ENCODE data around the gene UNC5CL.

Gene UNC5CL

DNA sequence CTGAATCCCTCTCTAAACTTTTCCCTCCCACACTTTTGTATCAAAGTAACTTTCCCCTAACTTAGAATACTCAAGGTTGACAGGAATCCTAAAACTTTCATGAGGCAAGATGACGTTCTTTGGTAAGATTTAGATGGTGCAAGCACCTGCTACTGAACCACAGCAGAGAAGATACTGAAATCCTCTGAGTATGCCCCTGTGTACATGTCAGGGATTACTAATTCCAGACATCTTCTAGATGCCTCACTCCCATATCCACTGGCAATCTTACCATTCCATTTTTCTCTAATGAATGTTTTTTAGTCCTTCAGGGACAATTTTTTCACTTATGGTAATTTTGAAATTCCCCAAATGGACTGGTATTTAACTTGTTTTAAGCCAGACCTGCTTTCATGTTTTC lies 23.0 kb upstream of the UNC5CL start:
- no peak for DNase-seq

DNA sequence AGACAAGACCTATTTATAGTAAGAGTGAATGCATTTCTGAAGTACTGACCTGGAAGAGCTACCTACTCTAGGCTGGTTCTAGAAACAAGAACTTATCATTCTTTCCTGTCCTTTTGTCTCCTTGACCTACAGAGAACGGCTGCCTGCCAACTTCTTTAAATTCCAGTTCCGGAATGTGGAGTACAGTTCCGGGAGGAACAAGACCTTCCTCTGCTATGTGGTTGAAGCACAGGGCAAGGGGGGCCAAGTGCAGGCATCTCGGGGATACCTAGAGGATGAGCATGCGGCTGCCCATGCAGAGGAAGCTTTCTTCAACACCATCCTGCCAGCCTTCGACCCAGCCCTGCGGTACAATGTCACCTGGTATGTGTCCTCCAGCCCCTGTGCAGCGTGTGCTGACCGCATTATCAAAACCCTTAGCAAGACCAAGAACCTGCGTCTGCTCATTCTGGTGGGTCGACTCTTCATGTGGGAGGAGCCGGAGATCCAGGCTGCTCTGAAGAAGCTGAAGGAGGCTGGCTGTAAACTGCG lies 22.2 kb upstream of the UNC5CL start:
- DNase-seq = no peak

DNA sequence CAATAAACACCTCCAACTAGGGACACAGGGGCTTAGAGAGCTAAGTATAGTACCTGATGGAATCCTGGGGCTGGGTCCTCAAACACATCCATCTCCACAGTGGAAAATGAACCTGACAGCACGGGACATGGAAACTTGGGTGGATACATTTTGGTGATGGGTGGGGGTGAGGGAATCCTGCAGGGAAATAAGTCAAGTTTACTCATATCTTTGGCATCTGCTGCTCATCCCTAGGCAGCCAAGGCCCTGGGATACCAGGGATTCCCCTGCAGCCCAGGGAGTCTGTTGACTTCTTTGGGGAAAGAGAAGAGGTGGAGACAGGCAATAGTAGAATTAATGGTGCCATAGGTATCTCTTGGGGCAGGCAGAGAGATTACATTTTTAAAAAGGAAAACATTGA lies 20.5 kb upstream of the UNC5CL start:
- DNase-seq = no peak

DNA sequence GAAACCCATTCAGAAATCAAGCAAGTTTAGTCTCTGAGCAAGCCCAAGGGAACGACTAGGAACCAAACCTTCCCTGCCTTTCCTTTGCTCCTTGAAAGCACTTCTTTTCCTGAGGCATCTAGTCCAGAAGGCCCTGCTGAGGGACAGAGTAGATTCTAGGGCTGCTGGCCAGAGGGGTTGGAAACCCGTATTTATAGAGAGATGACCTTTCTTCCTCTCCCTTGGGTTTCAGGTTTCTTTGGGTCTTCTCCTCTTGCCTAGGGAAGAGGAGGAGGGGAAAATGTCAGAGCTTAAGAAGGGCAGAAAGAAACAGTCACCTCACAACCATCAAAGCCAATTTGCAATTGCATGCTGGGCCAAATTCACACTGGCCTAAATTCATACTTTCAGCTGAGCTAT lies 19.8 kb upstream of the UNC5CL start:
- DNase-seq = no peak

DNA sequence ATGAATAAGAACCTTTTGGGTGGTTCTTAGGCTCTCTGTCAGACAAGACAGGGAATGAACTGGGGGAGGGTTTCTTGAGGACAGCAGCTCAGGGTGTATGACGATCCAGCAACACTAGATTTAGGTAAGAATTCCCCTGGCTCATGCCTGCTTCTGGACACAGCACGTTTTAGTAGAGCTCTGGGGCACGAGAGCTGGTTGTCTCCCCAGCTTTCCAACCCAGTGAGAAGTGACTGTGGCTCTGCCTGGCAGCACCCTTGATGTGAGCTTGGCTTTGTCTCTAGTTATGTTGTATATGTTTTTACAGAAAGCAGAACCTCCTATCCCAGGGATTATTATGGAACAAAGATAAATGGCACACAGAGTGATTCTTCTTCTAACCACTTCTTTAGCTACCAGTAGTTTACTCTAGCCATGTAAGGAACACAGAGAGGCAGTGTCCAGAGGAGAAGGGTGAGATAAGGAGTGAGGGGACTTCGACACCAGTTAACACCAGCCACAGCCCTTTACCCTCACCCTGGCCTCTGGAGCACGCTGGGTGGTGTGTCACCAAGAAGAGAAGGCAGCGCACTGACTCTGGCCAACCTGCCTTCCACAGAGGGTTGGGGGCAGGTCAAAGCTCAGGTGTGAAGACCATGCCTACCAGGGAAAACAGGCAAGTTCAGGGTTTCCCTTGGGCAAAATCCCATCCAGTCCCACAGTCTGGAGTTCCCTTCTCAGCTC lies 17.9 kb upstream of the UNC5CL start:
- no peak for DNase-seq

DNA sequence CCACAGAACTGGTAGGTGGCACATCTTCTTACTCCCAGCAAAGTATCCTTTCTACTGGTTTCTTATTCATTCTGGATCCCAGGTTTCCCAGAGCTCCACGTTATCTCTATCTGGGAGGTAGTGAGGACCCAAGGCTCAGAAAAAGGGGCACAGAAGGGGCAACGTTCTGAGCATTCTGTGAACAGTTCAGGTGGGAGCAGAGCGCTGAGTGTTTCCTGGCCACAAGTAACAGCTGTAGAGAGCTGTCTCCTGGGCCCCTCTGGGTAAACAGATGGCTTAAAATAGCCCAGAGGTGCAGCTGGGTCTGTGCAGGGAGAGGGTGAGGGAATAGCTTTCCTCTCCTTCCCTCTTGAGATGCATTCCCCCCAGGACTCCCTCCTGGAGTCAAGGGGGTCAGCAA lies 16.1 kb upstream of the UNC5CL start:
- DNase-seq = no peak

DNA sequence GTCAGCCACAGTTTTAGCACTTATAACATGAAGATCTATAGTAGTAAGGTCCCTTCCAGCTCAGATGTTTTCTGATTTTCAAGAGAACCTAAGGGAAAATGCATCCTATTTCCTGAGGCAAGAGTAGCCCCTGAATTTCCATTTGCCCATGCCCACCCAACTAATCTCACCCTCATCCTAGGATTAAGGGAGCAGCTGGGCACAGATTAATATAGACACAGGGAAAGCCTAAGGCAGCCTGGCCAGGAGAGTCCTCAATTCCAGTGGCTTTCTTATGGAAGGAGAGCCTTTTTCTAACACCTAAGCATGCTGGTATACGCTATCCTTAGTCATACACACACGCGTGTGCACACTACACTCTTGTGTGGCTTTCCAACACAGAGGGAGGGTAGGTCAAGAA lies 15.5 kb upstream of the UNC5CL start:
- DNase-seq = no peak

DNA sequence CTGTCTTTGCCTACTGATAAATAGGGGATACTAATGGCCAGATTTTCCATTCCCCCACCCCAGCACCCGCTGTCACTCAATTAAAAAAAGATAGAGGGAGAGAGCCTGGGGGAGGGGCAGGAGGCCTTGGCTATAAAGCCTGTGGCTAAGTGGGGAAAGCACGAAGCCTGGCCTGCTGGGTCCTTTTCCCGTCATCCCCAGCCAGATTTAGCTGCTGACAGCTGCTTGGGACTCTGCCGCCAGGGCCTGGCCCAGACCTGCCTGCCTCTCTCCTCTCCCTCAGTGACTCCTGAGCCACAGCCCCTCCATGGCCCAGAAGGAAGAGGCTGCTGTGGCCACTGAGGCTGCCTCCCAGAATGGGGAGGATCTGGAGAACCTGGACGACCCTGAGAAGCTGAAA lies 14.0 kb upstream of the UNC5CL start, which contains the start of gene APOBEC2:
Gene APOBEC2 (plus strand): TSS at position 162 of the 400 bp plus-strand sequence. CDS start 146 bp downstream, at position 308.
- no peak for DNase-seq

DNA sequence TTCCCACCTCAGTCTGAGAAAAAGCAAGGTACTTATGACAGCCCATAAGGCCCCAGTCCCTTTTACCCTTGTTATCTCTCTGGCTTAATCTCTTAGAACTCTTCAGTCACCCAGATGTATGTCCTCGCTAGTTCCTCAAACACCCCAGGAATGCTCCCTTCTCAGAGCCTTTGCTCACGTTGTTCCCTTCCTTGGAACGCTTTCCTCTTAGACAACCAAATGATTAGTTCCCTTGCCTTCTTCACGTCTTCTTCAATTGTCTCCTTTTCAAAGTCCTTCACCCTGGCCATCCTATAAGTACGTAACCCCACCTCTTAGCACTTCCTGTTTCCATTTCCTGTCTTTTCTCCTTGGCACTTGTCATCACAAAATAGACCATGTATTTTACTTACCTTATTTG lies 12.9 kb upstream of the UNC5CL start:
- DNase-seq = no peak

DNA sequence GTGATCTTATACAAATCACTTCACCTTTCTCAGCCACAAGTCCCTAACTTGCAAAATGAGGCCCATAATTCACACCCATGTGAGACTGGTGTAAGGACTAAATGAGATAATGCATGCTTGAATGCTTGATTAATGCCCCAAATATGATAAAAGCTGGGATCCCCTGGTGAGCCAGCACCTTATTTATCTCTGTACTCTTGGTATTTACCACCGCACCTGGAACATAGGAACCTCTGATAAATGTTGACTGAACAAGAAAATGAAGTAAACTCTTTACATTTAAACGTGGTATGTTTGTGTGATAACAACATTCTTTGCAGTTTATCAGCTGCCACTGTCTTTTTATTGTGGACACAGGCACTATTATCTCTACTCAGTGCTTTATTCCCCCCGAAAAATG lies 11.5 kb upstream of the UNC5CL start:
- no peak for DNase-seq

DNA sequence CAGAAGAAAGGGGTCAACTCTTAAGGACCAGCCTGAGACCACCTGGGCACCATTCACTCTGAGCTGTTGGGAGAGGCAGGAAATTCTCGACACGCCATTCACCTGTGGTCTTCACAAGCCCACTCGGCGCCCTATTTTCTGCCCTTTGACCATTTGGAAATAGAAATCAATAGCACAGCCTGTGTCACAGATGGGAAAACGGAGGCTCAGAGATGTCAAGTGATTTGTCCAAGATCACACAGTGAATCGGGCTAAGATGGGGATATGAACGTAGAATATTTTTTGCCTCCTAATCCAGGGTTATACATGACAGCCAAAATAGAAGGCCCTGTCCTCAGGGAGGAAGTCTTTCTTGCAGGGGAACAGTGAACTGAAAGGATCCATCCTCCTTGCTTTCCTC lies 10.9 kb upstream of the UNC5CL start:
- DNase-seq = no peak

DNA sequence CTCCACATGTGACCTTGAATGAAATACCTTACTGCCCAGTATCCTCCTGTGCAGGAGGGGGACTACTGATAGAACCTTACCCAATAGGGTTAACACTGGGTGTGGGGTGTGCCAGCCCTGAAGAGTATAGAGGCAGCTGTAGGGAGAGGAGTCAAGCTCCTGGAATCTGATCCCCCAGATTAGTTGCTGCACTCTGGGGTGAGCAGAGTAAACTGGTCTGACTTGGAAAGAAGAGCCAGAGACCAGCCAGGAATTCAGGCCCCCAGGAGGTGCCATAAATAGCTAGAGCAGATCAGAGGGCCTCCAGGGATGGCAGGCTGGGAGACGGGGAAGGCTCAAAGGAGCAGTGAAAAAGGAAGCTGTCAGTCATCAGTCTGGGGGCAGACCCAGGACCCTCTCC lies 10.5 kb upstream of the UNC5CL start:
- no peak for DNase-seq

DNA sequence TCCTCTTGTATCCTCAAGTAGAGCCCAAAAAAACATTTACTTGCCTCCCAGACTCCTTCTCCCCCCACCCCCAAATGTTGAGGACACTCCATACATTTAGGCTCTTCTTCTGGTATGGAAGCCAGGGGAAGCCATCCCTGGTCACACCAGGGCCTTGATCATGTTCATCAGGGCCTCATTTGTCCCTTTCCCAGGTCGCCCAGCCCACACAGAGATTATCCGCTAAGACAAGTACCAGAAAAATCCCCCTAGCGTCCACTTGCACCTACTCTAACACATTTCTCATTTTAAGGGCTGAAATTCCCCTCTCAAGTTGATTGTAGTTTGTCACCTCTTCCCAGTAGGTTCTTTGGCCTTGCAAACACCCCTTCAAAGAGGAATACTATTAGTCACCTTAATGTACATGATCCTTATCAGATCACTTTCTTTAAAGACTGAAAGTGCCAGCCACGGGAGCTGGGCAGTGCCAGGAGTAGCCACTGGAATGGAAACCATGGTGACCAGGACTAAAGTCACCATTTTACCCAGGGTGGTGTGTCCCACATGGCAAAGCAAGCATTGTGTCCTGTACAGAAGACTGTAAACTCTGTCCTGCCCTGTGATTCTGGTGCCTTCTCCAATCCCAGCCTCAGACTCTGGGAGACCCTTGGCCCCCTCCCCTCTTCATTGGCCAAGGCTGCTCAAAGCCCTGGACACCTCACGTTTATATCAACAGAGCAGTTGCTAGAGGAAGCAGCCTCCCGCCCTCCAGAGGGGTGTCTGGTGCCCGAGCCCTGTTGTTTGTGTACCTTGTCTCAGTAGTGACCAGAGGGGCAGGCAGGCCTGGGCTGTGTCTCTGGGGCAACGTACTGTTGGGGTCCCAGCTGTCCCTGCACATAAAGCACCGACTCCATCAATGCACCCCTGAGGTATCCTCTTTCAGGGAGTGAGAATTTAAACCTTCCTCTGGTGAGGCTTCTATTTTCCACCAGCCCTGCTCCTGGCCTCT lies 9.0 kb upstream of the UNC5CL start:
- DNase-seq = no peak

DNA sequence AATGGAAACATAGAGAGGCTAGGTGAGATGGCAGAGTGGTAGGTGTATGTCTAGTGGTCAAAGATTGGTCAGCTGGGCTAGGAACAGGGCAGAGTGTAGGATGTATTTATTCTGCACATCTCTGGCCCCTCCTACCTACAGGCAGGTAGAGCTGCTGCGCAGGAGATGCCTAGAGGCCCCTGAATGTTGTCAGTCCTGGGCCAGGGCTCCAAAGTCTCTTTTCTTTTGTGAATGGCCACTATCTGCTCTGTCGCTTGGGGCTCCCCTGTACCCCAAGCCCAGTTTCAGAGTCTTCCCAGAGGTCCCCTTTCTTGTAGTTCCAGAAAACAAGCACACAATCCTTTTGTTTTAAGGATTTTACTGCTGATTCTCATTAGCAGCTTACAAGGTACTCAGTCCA lies 8.3 kb upstream of the UNC5CL start:
- no peak for DNase-seq

DNA sequence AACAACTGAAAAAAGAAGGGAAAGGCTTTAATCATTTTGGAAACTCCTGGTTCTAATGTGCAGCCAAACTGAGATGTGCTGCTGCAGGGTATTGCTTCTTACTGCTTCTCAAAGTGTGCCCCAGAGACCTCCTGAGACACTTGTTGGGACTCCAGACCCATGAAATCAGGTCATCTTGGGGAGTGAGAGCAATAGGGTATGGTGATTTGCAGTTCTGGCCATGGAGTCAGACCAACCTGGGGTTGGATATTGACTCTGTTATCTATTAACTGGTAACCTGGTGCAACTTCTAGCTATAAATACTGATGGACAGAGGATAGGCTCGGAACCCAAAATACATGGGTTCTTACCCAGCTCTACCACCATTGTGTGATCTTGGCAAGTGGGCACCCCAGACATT lies 7.1 kb upstream of the UNC5CL start:
- DNase-seq = no peak

DNA sequence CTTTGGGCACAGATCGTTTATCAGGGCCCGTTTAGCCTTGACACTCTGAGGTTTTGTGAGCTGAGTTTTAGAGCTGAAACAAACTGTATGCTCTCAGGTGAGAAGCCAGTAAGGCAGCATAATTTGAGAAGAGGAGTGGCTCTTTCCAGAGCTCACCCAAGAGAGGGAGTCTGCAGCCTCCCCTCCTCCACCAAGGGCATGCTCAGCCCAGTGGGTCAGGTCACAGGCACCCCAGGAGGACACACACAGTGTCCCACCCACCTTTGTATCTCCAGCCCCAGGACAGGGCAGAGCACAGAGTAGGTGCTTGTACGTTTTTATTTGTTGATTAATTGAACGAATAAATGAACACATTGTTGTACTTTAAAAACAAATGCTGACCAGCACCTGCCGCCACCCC lies 6.6 kb upstream of the UNC5CL start:
- DNase-seq = no peak

DNA sequence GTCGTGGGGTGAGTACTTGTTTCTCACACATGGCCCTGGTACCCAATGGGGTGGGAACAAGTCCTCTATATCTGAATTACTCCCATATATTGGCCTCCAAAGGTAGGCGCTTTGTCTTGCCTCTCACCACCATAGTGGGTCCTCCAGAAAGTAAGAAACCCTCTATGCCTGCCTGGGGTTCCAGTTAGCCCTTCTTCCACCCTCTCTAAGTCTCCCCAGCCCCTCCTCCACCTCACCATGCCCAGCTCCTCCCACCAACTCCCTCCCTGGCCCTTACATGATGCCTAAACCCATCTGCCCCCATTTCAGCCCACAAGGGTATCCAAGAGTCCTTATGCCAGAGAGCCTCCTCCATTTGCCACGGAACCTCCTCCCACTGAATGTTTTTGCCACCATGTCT lies 4.1 kb upstream of the UNC5CL start:
- DNase-seq = no peak

DNA sequence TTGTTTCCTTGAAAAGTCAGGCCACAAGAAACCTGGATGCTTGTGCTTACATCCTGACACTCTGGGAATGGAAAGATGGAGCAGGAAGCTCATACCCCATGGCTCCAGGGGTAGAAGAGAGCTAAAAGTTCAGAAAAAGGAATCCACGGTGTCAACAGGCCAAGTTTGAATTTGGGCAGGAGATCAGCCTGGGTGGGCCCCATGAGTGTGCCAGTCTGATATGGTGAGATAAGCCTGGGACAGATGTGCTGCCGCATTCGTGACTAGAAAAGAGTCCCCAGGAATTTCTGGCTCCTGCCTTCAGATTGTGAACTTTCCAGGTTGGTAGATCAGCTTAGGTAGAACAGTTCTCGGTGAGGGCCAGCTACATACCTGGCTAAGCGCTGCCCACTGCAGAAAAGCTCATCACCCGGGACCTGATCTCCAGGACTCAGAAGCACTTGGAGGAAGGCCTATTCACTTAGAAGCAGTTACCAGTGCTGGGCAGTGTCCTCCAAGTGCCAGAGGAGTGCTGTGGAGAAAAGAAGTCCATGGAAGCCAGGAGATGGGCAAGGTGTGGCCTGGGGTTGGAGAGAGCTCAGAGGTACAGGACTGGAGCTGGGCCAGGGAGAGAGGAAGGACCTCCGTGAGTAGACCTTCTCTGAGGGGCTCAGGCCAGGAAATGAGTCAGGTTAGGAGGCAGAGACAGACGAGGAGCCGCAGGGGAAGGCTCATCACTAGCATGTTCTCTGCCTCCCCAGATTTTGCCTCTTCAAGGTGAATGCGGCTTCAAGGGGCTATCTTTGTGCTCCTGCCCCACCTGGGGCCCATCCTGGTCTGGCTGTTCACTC lies 3.4 kb upstream of the UNC5CL start, which contains the start of gene TSPO2:
Gene TSPO2 (plus strand): TSS at position 242 of the 830 bp plus-strand sequence. CDS start 519 bp downstream, at position 761.
- no peak for DNase-seq

DNA sequence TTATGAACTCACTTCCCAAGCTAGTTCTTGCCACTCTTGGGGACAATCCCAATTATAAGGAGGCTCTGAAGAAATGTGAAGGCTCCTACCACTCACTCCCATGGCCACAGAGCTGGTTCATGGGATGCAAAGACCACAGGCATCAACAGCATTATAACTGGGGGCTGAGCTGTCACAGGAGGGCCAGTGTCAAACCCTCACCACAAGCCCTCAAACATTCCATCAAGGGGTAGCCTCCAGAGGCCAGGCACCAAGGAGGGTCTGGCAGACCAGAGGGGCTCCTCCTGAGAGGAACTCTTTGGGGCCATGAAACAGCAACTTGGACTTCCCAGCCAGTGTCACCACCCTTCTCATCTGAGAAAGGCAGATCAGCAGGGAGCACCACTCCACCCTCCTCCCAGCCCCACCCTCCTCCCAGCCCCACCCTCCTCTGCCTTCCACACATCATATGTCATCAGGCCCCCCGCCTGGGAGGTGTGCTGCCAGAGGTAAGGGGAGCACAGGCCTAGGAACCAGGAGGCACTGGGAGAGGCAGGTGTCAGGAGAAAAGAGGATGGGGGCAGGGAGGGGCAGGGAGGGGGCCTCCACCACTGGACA lies 2.0 kb upstream of the UNC5CL start:
- DNase-seq = no peak

DNA sequence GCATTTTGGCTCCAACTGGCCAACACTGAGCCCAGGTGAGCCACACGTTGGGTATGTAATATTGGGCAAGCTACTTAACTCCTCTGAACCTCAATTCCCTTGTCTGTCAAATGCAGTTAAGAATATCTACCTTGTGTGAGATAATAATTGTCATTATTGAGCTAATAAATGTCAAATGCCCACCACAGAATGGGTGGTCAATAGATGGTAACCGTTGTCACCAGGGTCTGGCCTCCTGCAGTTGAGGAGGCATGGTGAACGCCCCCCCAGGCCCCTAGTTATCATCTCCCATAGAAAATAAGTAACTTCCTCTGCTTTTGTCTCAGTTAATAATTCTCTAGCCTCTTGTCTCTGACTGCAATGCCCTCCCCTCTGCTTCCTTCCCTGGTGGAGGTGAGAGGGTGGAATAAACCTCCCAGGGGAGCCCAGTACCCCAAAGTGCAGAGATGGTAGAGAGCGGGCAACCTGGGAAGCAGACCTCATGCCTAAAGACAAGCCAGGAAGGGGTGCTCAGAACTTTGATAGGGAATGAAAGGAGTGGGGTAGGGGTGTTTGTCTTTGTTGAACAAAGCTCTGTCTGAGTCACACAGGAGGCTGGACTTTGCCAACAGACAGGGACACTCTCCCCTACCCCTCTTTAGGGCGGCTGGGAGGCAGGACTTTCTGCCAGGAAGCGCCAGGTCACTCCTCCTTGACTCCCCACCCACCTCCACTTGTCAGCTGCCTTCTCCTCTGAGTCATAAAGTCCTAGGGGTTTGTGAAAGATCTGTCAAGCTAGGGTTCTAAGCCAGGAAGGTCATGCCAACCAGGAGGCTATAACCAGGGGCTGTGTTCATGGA lies 1.3 kb upstream of the UNC5CL start:
- DNase-seq = no peak

DNA sequence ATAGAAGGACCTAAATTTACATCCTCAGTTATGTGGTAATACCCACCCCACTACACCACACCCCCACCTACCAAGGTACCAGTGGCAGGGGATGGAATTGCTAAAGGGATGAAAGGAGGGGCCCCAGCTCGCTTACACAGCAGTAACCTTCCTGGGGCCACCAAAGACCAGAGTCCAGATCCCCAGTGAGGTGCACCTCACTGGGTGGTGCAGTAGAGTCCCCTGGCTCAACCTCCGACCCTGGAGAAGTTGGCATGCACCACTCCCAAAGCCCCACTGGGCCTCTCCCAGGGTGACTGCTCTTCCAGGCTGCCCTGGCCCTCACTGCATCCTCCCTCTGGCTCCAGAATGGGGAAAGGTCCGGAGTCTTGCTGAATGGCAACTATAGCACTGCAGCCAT lies 816 bp downstream of the UNC5CL start:
- no peak for DNase-seq
